Brain pericyte (primary cell): Measurements from ENCODE around the gene TNXB.
"Not testable (repeated sequence)": the region's sequence is repeated elsewhere in the genome, so short reads cannot be mapped to it uniquely, and the experiment has no call there.

Source experiments
- DNase-seq: peaks from one replicate; pipeline ENCODE4 v3.0.0-alpha.2; 2012; ENCODE audit warnings: low read depth, low spot score

Gene TNXB

DNA sequence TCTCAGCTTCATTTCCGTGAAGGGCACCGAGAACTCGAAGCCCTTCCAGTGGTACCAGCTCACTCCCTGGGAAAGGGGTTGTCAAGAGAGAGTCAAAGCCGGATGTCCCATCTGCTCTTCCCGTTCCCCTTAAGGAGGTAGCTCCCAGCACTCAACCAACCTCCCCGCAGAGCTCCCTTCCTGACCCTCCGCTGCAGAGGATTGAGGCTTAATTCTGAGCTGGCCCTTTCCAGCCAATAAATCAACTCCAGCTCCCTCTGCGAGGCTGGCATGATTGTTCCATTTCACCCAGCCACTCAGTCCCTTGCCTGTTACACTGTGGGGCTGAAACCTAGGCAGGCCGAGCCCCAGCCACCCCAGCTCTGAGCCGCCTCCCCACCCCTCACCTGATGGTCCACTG is 67.8 kb downstream of the TNXB start:
- DNase-seq: not testable (repeated sequence)

DNA sequence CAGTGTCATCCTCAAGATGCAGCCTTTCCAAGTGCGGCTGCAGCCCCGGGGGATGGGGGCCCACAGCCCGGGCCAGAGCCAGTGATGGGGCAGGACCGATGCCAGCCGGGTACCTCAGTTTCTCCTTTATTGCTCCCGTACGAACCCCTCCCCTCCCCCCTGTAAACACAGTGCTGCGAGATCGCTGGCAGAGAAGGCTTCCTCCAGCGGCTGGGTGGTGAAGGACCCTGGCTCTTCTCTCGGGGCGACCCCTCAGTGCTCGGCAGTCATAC is 68.2 kb downstream of the TNXB start:
- DNase-seq: not testable (repeated sequence)

DNA sequence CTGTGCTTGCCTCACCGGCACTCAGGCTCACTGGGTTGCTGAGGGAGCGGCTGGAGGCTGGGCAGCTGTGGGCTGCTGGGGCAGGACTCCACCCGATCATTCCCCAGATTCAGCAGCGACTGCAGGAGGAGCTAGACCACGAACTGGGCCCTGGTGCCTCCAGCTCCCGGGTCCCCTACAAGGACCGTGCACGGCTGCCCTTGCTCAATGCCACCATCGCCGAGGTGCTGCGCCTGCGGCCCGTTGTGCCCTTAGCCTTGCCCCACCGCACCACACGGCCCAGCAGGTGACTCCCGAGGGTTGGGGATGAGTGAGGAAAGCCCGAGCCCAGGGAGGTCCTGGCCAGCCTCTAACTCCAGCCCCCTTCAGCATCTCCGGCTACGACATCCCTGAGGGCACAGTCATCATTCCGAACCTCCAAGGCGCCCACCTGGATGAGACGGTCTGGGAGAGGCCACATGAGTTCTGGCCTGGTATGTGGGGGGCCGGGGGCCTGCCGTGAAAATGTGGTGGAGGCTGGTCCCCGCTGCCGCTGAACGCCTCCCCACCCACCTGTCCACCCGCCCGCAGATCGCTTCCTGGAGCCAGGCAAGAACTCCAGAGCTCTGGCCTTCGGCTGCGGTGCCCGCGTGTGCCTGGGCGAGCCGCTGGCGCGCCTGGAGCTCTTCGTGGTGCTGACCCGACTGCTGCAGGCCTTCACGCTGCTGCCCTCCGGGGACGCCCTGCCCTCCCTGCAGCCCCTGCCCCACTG is 68.7 kb downstream of the TNXB start:
- DNase-seq: not testable (repeated sequence)

DNA sequence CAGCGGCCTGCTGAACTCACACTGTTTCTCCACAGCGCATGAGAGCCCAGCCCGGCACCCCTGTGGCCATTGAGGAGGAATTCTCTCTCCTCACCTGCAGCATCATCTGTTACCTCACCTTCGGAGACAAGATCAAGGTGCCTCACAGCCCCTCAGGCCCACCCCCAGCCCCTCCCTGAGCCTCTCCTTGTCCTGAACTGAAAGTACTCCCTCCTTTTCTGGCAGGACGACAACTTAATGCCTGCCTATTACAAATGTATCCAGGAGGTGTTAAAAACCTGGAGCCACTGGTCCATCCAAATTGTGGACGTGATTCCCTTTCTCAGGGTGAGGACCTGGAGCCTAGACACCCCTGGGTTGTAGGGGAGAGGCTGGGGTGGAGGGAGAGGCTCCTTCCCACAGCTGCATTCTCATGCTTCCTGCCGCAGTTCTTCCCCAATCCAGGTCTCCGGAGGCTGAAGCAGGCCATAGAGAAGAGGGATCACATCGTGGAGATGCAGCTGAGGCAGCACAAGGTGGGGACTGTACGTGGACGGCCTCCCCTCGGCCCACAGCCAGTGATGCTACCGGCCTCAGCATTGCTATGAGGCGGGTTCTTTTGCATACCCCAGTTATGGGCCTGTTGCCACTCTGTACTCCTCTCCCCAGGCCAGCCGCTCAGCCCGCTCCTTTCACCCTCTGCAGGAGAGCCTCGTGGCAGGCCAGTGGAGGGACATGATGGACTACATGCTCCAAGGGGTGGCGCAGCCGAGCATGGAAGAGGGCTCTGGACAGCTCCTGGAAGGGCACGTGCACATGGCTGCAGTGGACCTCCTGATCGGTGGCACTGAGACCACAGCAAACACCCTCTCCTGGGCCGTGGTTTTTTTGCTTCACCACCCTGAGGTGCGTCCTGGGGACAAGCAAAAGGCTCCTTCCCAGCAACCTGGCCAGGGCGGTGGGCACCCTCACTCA is 69.5 kb downstream of the TNXB start:
- not testable (repeated sequence) for DNase-seq

DNA sequence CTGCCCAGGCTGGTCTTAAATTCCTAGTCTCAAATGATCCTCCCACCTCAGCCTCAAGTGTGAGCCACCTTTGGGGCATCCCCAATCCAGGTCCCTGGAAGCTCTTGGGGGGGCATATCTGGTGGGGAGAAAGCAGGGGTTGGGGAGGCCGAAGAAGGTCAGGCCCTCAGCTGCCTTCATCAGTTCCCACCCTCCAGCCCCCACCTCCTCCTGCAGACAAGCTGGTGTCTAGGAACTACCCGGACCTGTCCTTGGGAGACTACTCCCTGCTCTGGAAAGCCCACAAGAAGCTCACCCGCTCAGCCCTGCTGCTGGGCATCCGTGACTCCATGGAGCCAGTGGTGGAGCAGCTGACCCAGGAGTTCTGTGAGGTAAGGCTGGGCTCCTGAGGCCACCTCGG is 70.3 kb downstream of the TNXB start:
- not testable (repeated sequence) for DNase-seq

DNA sequence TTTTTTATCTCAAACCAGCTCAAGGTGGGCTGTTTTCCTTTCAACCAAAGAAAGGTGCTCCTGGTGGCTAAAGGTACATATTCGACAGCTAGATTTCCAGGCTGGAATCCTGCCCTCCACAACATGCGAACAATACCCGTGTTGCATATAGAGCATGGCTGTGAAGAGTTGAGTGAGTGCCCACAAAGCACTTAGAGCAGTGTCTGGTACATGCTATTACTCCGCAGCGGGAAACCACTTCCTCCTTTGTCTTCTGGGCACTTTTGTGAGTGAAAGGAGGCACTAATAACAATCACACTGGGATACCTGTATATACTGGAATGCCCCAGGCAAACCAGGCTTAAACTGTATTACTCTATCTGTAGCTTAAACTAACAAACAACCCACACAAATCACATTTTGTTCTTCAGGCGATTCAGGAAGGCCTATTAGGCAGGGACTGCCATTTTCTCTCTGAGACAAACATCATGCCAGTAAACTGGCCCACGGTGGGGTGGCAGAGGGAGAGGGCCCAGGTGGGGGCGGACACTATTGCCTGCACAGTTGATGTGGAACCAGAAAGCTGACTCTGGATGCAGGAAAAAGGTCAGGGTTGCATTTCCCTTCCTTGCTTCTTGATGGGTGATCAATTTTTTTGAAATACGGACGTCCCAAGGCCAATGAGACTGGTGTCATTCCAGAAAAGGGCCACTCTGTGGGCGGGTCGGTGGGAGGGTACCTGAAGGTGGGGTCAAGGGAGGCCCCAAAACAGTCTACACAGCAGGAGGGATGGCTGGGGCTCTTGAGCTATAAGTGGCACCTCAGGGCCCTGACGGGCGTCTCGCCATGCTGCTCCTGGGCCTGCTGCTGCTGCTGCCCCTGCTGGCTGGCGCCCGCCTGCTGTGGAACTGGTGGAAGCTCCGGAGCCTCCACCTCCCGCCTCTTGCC is 71.3 kb downstream of the TNXB start, which contains the start of gene CYP21A2:
Gene CYP21A2 (plus strand): TSS at position 818 of the 927 bp plus-strand sequence. CDS start 8 bp downstream, at position 826.
- not testable (repeated sequence) for DNase-seq

DNA sequence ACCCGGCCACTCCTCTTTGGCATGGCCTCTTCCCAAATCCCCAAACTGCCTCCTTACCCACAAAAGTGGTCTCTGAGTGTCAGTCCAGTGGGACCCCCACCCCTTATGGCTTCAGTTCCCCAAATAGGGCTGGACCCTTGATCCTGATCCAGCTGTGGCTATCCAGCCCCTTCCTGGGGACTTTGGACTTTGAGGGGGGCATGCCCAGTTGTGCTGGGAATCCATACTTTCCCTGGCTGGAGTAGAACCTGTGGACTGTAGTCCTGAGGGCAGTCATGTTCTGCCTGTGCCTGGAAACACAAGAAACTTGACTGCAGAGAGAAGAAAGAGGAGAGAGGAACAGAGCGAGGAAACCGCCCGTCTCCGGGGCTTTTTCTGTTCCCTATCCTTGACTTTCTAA is 72.0 kb downstream of the TNXB start:
- not testable (repeated sequence) for DNase-seq

DNA sequence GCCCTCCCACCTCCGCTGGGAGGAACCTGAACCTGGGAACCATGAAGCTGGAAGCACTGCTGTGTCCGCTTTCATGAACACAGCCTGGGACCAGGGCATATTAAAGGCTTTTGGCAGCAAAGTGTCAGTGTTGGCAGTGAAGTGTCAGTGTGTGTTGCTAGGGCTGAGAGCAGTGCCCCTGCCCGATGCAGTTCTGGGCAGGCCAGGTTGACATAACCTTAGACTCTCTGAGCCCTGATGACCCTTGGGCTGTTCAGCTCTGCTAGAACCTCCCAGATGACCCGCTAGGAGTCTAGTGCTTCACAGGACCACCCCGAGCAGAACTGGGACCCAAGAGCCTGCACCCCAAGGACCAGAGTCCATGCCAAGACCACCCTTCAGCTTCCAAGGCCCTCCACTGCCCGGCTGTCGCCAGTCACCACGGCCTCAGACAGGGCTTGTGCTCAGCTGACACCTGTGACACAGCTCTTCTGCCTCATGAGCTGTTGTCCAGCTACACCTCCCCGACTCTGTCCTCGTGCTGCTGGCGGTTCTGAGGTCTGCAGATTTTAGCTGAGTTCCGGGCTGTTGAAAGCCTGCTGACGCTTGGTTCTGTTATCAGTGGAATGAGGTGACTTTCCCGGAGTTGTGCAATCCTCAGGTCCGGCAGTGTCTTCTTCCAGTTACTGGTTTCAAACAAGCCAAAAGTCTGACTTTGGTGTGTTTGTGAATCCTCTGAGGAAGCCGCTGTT is 73.7 kb downstream of the TNXB start:
- not testable (repeated sequence) for DNase-seq

DNA sequence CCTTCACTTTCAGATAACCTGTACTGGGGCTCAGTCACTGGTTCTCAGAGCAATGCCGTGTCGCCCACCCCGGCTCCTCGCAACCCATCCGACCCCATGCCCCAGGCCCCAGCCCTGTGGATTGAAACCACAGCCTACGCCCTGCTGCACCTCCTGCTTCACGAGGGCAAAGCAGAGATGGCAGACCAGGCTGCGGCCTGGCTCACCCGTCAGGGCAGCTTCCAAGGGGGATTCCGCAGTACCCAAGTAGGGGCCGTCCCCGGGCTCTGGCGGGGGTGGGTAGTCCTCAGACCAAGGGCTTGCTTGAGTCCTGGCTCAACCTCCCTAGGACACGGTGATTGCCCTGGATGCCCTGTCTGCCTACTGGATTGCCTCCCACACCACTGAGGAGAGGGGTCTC is 79.6 kb downstream of the TNXB start:
- not testable (repeated sequence) for DNase-seq

DNA sequence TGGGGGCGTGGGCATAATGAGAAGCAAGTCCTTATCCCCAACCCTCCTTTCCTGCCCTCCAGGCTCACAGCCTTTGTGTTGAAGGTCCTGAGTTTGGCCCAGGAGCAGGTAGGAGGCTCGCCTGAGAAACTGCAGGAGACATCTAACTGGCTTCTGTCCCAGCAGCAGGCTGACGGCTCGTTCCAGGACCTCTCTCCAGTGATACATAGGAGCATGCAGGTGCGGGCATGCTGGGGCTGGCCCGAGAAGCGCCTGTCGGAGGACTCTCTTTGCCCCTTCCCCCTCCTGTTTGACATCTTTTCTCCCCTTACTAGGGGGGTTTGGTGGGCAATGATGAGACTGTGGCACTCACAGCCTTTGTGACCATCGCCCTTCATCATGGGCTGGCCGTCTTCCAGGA is 80.5 kb downstream of the TNXB start:
- not testable (repeated sequence) for DNase-seq

DNA sequence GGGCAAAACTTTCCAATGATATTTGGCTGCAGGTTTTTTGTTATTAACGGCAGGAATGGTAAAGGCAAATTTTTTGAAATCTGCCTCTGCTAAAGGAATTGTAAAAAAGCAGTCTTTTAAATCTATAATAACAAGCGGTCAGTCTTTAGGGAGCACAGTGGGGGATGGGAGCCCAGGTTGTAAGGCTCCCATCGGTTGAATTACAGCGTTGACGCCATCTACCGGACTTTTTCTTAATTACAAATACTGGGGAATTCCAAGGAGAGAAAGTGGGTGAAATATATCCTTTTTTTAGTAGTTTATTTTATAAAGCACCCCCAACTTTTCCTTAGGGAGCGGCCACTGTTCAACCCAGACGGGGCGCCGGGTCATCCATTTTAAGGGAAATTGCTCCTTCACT is 87.0 kb downstream of the TNXB start:
- not testable (repeated sequence) for DNase-seq

DNA sequence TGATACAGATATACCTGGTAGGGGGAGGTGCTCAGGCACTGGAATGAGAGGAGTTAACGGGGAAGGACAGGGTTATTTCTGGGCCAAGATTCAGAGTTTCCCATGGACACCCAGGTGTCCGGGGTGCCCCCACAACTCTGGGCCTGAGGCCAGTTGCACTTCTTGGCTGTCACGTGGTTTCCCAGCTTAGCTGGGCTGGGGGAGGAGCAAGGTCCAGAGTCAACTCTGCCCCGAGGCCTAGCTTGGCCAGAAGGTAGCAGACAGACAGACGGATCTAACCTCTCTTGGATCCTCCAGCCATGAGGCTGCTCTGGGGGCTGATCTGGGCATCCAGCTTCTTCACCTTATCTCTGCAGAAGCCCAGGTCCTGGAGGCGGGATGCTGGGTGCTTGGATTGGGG is 94.6 kb downstream of the TNXB start, which contains the start of gene C4B:
Gene C4B (plus strand): TSS at position 249 of the 400 bp plus-strand sequence. CDS start 51 bp downstream, at position 300.
- not testable (repeated sequence) for DNase-seq

DNA sequence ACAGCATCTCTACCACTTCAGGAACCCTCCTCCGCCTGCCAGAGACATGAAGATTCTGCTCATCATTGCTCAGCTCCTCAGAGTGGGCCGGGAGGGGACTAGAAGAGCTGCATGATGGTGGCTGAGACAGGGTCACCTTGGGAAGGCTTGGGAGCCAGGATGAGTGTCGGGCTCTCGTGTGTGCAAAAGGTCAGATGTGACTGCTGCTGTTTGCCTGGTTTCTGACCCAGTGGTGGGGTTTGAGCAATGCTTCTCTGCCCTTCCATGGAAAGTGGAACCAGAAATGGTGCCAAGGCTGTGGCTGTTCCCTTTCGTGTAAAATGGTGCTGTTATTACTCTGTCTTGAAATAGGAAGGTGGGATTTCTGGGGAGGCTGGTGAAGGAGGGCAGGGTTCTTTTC is 95.4 kb downstream of the TNXB start:
- DNase-seq: not testable (repeated sequence)

DNA sequence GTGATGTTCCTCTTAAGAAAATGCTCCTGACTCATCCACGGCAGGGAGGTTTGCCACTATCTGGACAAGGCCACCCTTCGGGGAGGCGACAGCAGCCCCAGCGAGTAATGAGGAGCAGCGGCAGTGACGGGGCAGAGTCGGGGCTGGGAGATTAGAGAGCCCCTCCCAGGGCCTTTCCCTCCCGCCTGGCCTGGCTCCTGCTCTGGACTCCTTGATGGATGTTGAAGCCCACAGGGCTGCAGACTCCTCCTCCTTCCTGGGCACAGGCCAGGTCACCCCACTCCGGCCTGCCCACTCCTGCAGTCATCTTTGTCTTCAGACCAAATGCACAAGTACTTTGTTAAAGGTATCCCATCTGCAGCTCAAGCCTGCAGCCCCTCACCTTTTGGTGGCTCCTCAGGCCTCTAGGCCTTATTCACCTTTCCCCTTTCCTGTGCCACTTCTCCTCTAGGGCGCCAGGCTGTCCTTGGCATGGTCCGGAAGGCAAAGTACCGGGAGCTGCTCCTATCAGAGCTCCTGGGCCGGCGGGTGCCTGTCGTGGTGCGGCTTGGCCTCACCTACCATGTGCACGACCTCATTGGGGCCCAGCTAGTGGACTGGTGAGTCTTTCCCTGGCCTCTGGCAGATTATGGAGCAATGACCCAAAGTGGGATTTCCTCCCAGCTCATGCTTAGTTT is 96.1 kb downstream of the TNXB start:
- not testable (repeated sequence) for DNase-seq

DNA sequence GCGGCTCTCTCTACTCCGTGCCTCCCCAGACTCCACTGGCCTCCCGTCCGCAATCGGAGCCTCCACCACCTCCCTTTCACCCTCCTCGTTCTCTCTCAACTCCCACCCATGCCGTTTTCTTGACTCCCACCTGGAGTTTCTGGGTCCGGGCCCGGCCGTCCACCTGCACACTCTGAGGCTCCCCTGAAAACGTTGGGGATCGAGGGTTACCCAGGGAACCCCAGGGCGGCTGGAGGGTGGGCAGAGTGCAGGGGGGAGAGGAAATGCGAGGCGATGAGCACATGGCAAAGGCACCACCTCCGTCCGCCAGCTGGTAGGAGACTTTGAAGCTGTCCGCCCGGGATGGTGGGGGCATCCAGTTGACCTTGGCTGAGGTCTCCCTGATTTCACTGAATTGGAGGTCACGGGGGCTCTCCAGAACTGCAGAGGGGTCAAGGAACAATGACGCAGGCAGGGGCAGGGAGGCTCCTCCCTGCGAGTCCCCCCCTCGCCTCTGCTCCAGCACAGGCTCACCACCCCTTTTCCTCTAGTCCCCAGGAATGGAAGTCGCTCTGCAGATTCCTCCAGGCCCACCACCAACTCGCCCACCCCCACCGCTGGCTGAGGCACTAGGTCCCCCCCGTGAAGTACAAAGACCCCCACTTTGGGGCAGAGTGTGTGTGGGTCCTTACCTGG is 98.1 kb downstream of the TNXB start:
- not testable (repeated sequence) for DNase-seq

DNA sequence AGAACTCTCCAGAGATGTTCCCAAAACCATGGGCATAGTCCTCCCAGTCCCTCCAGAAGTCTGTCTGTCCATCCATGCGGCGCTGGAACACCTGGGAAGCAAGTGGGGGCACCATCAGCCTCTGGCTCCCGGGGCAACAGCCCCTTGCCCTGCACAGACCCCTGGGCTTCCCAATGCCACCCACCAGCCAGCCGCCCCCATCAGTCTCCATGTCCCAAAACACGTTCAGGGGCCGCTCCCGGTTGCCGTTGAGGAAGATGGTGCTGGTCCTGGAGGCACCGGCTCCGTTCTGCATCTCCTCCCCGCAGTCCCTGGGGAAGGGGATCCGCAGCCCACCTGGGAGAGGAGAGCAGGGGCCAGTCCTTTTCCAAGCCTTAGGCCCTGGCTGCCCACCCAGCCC is 99.6 kb downstream of the TNXB start:
- not testable (repeated sequence) for DNase-seq

DNA sequence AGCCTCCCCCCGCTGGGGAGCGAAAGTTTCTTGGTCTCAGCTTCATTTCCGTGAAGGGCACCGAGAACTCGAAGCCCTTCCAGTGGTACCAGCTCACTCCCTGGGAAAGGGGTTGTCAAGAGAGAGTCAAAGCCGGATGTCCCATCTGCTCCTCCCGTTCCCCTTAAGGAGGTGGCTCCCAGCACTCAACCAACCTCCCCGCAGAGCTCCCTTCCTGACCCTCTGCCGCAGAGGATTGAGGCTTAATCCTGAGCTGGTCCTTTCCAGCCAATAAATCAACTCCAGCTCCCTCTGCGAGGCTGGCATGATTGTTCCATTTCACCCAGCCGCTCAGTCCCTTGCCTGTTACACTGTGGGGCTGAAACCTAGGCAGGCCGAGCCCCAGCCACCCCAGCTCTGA is 100.5 kb downstream of the TNXB start:
- not testable (repeated sequence) for DNase-seq

DNA sequence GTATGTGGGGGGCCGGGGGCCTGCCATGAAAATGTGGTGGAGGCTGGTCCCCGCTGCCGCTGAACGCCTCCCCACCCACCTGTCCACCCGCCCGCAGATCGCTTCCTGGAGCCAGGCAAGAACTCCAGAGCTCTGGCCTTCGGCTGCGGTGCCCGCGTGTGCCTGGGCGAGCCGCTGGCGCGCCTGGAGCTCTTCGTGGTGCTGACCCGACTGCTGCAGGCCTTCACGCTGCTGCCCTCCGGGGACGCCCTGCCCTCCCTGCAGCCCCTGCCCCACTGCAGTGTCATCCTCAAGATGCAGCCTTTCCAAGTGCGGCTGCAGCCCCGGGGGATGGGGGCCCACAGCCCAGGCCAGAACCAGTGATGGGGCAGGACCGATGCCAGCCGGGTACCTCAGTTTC is 101.1 kb downstream of the TNXB start:
- DNase-seq: not testable (repeated sequence)

DNA sequence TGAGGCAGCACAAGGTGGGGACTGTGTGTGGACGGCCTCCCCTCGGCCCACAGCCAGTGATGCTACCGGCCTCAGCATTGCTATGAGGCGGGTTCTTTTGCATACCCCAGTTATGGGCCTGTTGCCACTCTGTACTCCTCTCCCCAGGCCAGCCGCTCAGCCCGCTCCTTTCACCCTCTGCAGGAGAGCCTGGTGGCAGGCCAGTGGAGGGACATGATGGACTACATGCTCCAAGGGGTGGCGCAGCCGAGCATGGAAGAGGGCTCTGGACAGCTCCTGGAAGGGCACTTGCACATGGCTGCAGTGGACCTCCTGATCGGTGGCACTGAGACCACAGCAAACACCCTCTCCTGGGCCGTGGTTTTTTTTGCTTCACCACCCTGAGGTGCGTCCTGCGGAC is 102.1 kb downstream of the TNXB start:
- not testable (repeated sequence) for DNase-seq
